ENCODE results near the gene TNN. TPM values are rescaled to one million over a fixed set of nuclear protein-coding genes. Genes with fewer than 3 reads are reported as not detected.
A peak's percentile ranks its signal among the peaks of the same experiment; 100 is the strongest.

The TNN gene
- total and polyA plus RNA-seq, 5 donors from 2014 or later, result 0.09 TPM; not detected in 4

DNA sequence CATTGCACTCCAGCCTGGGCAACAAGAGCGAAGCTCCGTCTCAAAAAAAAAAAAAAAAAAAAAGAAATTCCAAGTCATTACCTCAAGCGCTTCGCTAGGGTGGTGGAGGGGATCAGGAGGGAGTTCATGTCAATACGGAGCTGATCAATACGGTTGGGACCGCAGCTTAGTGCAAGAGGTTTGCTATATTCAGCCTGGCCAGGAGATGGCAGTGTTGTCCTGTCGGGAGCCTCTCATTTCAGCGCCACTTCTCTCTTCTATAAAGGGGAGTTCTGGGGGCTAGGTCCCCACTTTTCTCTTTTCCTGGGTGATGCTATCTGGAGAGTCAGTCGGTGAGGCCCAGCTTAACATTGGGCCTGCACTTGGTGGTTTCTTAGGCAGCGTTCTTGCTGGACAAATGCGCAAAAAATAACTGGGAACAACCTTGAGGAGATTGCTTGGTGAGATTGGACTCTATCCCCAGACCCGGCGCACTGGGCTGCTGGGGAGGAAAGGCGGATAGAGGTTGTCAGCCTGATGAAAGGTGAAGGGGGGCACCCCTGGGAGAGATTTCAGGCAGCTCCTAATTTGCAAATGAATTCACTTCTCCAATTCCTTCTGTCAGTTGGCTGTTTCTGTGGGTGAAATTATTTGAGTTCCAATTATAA lies 84.5 kb downstream of the TNN start:
- DNase-seq, result peak; percentile 51 to 66 (median 66)
- H3K9me3 Mint-ChIP-seq, result no peaks in the 10 kb centered on the region
- peak; percentile 62 to 65 for ATAC-seq (ENCODE audit: low read depth in 2 of 2)
- H3K27ac Mint-ChIP-seq, result no peak overlapping the region
- Histone ChIP-seq H3K36me3 (ENCODE audit: control insufficient read depth, insufficient read depth, low read length) (no peaks in the 10 kb centered on the region), H3K9me3 (ENCODE audit: control insufficient read depth in 2 of 2, low read length in 2 of 2) (no peaks in the 10 kb centered on the region), H3K27ac (ENCODE audit: insufficient read depth, low read length, poor library complexity, severe bottlenecking) (no peak overlapping the region), H3K4me3 (ENCODE audit: low read depth, low read length) (no peak overlapping the region), H3K27me3 (ENCODE audit: control insufficient read depth, insufficient read depth, low read length) (peaks cover 8% of the 10 kb centered on the region), H3K4me1 (ENCODE audit: control insufficient read depth, insufficient read depth, low read length, poor library complexity, severe bottlenecking) (peaks cover 16% of the 10 kb centered on the region)
- H3K36me3 Mint-ChIP-seq, result peaks cover 2% of the 10 kb centered on the region
- no peak overlapping the region for H3K4me3 Mint-ChIP-seq
- H3K4me1 Mint-ChIP-seq, result peaks cover 0 to 22% (median 5%) of the 10 kb centered on the region in 4 donors
- peaks cover 41% of the 10 kb centered on the region for H3K27me3 Mint-ChIP-seq

DNA sequence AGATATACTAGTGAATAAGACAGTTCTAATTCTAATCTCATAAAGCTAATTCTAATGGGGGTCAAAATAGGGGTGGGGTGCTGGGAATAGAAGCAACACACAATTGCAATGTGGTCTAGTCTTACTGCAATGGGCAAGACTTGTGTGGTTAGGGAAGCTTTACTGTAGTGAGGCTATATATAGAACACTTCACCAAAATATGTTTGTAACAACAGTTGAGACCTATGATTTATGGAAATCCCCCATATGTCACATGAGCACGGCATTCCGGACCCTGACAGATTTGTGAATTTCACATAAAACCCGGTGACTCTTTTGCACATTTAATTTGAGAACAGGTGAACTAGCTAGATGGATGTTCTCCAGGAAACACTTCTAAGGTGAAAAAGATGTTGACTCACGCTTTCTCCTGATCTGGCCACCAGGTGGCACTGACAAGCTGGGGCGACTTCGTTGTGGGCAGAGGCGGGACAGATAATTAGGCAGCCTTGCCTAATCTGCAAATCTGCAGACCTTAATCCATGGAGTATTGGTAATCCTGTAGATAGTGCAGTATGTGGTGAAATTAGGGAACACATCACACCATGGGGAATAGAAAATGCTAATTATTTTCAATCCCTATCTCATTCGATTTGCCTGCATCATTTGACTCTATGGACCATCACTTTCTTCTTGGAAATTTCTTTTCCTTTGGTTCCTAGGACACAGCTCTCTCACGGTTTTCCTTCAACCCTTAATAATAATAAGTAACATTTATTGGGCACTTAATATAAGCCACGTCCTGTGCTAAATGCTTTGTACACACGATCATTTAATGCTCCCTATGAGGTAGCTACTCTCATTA lies 87.2 kb downstream of the TNN start:
- Histone ChIP-seq H3K36me3 (ENCODE audit: control insufficient read depth, insufficient read depth, low read length) (peaks cover 18% of the 10 kb centered on the region), H3K4me1 (ENCODE audit: control insufficient read depth, insufficient read depth, low read length, poor library complexity, severe bottlenecking) (peaks cover 16% of the 10 kb centered on the region), H3K27me3 (ENCODE audit: control insufficient read depth, insufficient read depth, low read length) (peaks cover 5% of the 10 kb centered on the region), H3K4me3 (ENCODE audit: low read depth, low read length) (no peak overlapping the region), H3K9me3 (ENCODE audit: control insufficient read depth in 2 of 2, low read length in 2 of 2) (no peaks in the 10 kb centered on the region), H3K27ac (ENCODE audit: insufficient read depth, low read length, poor library complexity, severe bottlenecking) (no peak overlapping the region)
- peaks cover 34% of the 10 kb centered on the region for H3K27me3 Mint-ChIP-seq
- H3K4me1 Mint-ChIP-seq, result peaks cover 0 to 24% (median 10%) of the 10 kb centered on the region in 4 donors
- H3K9me3 Mint-ChIP-seq, result no peaks in the 10 kb centered on the region
- DNase-seq (peak; percentile 53 to 80 (median 69)), ATAC-seq (ENCODE audit: low read depth in 2 of 2) (peak; percentile 57 to 63)
- H3K36me3 Mint-ChIP-seq, result peaks cover 21% of the 10 kb centered on the region
- no peak overlapping the region for H3K4me3 Mint-ChIP-seq
- peak overlapping the region in 2 of 3 donors; percentile 4 to 30 for H3K27ac Mint-ChIP-seq

DNA sequence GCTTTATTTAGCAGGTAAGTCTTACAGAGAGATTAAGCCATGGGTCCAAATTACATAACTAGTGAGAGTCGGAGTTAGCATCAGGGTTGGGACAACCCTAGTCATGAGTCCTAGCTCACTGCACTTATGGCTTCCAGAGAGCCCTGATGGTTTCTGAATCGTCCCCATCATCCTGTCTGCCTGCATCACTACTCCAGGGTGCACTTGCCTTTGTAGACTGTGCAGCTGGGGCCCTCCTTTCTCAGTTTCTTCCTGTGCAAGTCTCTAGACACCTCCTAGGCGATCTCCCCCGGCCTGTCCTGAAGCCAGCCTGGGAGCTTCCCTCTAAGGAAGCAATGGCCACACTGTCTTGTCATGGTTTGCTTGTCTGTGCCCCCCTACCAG lies 87.8 kb downstream of the TNN start:
- Histone ChIP-seq H3K27ac (ENCODE audit: insufficient read depth, low read length, poor library complexity, severe bottlenecking) (no peak overlapping the region), H3K36me3 (ENCODE audit: control insufficient read depth, insufficient read depth, low read length) (peaks cover 24% of the 10 kb centered on the region), H3K4me3 (ENCODE audit: low read depth, low read length) (no peak overlapping the region), H3K4me1 (ENCODE audit: control insufficient read depth, insufficient read depth, low read length, poor library complexity, severe bottlenecking) (peaks cover 16% of the 10 kb centered on the region), H3K27me3 (ENCODE audit: control insufficient read depth, insufficient read depth, low read length) (peaks cover 5% of the 10 kb centered on the region), H3K9me3 (ENCODE audit: control insufficient read depth in 2 of 2, low read length in 2 of 2) (no peaks in the 10 kb centered on the region)
- H3K4me3 Mint-ChIP-seq, result no peak overlapping the region
- ATAC-seq (ENCODE audit: low read depth in 2 of 2), result no peak
- H3K9me3 Mint-ChIP-seq, result no peaks in the 10 kb centered on the region
- peak overlapping the region; percentile 30 to 60 (median 33) for H3K27ac Mint-ChIP-seq
- peaks cover 28% of the 10 kb centered on the region for H3K36me3 Mint-ChIP-seq
- peak in 1 of 3 donors; percentile 37 for DNase-seq
- peaks cover 0 to 24% (median 10%) of the 10 kb centered on the region in 4 donors for H3K4me1 Mint-ChIP-seq
- peaks cover 31% of the 10 kb centered on the region for H3K27me3 Mint-ChIP-seq

DNA sequence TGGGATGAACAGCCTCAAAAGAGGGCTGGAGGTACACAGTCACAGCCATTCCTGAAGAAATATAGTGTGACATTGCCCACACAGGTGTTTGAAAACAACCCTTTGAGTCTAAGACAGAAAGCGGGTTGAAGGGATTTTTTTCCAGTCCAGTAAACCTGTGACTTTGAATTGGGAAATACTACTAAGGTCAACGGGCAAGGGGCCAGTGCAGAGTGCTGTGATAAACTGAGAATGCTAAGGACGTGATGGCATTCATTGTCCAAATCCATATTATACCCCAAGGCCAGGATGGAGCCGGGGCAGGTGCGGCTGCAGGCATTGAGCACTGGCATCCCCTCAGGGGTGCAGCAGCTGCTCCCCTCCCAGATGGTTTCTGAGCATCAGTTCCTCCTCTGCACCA lies 88.3 kb downstream of the TNN start:
- peaks cover 29% of the 10 kb centered on the region for H3K36me3 ChIP-seq (ENCODE audit: control insufficient read depth, insufficient read depth, low read length)
- H3K9me3 ChIP-seq (ENCODE audit: control insufficient read depth in 2 of 2, low read length in 2 of 2), result no peaks in the 10 kb centered on the region
- H3K27me3 Mint-ChIP-seq, result peaks cover 28% of the 10 kb centered on the region
- ATAC-seq (ENCODE audit: low read depth in 2 of 2) (no peak), DNase-seq (peak in 1 of 3 donors; percentile 7)
- no peak overlapping the region for H3K27ac ChIP-seq (ENCODE audit: insufficient read depth, low read length, poor library complexity, severe bottlenecking)
- H3K4me3 Mint-ChIP-seq, result no peak overlapping the region
- peaks cover 5% of the 10 kb centered on the region for H3K27me3 ChIP-seq (ENCODE audit: control insufficient read depth, insufficient read depth, low read length)
- peaks cover 0 to 24% (median 11%) of the 10 kb centered on the region in 4 donors for H3K4me1 Mint-ChIP-seq
- H3K36me3 Mint-ChIP-seq, result peaks cover 32% of the 10 kb centered on the region
- H3K27ac Mint-ChIP-seq, result peak overlapping the region; percentile 30 to 60 (median 33)
- H3K9me3 Mint-ChIP-seq, result no peaks in the 10 kb centered on the region
- peaks cover 16% of the 10 kb centered on the region for H3K4me1 ChIP-seq (ENCODE audit: control insufficient read depth, insufficient read depth, low read length, poor library complexity, severe bottlenecking)
- no peak overlapping the region for H3K4me3 ChIP-seq (ENCODE audit: low read depth, low read length)

DNA sequence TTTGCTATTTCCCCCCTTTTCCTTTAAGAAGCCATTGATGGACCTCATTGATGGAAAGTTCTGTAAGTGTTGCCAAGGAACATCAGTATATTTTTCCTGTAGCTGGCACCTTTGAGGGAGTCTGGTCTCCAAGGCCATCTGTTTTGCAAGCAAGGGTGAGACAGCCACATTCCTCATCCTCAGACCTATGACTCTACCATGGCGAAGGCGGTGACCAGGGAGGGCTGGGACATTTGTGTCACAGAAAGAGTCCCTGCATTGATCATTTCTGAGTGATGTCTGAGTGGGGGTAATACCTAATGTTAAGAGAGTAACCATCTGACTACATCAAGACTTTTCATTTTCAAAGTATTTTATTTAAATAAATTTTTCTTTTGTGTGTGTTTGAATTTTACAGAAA lies 89.6 kb downstream of the TNN start:
- H3K4me1 Mint-ChIP-seq, result peaks cover 0 to 19% (median 18%) of the 10 kb centered on the region in 4 donors
- no peak overlapping the region for H3K4me3 Mint-ChIP-seq
- Histone ChIP-seq H3K9me3 (ENCODE audit: control insufficient read depth in 2 of 2, low read length in 2 of 2) (no peaks in the 10 kb centered on the region), H3K36me3 (ENCODE audit: control insufficient read depth, insufficient read depth, low read length) (peaks cover 40% of the 10 kb centered on the region), H3K4me3 (ENCODE audit: low read depth, low read length) (no peak overlapping the region), H3K4me1 (ENCODE audit: control insufficient read depth, insufficient read depth, low read length, poor library complexity, severe bottlenecking) (peaks cover 12% of the 10 kb centered on the region), H3K27ac (ENCODE audit: insufficient read depth, low read length, poor library complexity, severe bottlenecking) (no peak overlapping the region), H3K27me3 (ENCODE audit: control insufficient read depth, insufficient read depth, low read length) (no peaks in the 10 kb centered on the region)
- no peak for ATAC-seq (ENCODE audit: low read depth in 2 of 2)
- H3K27ac Mint-ChIP-seq, result no peak overlapping the region
- H3K9me3 Mint-ChIP-seq, result no peaks in the 10 kb centered on the region
- DNase-seq, result no peak
- peaks cover 42% of the 10 kb centered on the region for H3K36me3 Mint-ChIP-seq
- peaks cover 17% of the 10 kb centered on the region for H3K27me3 Mint-ChIP-seq

DNA sequence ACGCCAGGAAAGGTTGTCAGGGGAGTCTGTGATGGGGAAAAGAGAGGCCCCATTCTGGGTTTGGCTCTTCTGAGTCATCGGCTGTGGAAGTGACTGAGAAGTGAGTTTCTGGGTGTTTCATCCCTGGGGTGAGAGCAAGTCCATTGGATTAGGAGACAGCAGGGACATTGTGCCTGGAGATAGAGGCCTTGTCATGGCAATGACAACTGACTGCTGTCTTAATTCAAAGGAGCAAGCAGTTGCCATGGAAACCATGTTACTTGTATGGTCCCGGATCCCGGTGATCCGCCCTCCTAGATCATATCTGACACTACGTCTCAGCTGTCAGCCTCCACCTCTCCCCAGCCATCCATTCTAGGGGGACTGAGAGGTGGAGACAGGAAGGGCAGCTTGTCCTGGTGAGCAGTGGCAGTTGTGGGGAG lies 90.5 kb downstream of the TNN start:
- Mint-ChIP-seq H3K36me3 (peaks cover 46% of the 10 kb centered on the region), H3K4me1 (peaks cover 0 to 21% (median 19%) of the 10 kb centered on the region in 4 donors), H3K27ac (peak overlapping the region in 2 of 3 donors; percentile 10 to 68), H3K27me3 (peaks cover 11% of the 10 kb centered on the region), H3K9me3 (no peaks in the 10 kb centered on the region), H3K4me3 (no peak overlapping the region)
- Histone ChIP-seq H3K9me3 (ENCODE audit: control insufficient read depth in 2 of 2, low read length in 2 of 2) (no peaks in the 10 kb centered on the region), H3K27ac (ENCODE audit: insufficient read depth, low read length, poor library complexity, severe bottlenecking) (no peak overlapping the region), H3K4me1 (ENCODE audit: control insufficient read depth, insufficient read depth, low read length, poor library complexity, severe bottlenecking) (peaks cover 12% of the 10 kb centered on the region), H3K4me3 (ENCODE audit: low read depth, low read length) (no peak overlapping the region), H3K27me3 (ENCODE audit: control insufficient read depth, insufficient read depth, low read length) (no peaks in the 10 kb centered on the region), H3K36me3 (ENCODE audit: control insufficient read depth, insufficient read depth, low read length) (peaks cover 50% of the 10 kb centered on the region)
- no peak for ATAC-seq (ENCODE audit: low read depth in 2 of 2)
- no peak for DNase-seq

DNA sequence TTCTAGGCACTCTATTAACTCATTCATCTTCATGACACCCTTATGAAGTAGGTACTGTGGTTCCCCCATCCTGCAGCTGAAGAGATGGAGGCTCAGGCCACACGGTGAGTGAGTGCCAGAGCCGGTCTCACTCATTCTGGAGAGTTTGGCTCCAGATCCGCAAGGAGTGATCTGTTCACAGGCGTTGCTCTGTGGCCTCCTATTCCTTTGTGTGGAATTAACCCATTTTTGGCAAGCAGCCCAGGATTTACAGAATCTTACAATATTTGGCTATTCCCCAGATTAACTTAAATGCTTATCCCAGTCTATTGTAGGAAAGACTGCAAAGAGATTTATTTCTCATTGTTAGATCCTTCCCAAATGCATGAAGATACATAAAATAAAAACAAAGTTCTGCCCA lies 95.3 kb downstream of the TNN start:
- H3K4me3 ChIP-seq (ENCODE audit: low read depth, low read length), result no peak overlapping the region
- H3K27ac ChIP-seq (ENCODE audit: insufficient read depth, low read length, poor library complexity, severe bottlenecking), result no peak overlapping the region
- ATAC-seq (ENCODE audit: low read depth in 2 of 2), result no peak
- H3K9me3 Mint-ChIP-seq, result no peaks in the 10 kb centered on the region
- no peak overlapping the region for H3K4me3 Mint-ChIP-seq
- DNase-seq, result no peak
- peak overlapping the region in 2 of 3 donors; percentile 64 to 72 for H3K27ac Mint-ChIP-seq
- peaks cover 70% of the 10 kb centered on the region for H3K36me3 Mint-ChIP-seq
- peaks cover 2 to 38% (median 25%) of the 10 kb centered on the region in 4 donors for H3K4me1 Mint-ChIP-seq
- H3K4me1 ChIP-seq (ENCODE audit: control insufficient read depth, insufficient read depth, low read length, poor library complexity, severe bottlenecking), result no peaks in the 10 kb centered on the region
- H3K27me3 Mint-ChIP-seq, result no peaks in the 10 kb centered on the region
- H3K9me3 ChIP-seq (ENCODE audit: control insufficient read depth in 2 of 2, low read length in 2 of 2), result no peaks in the 10 kb centered on the region
- H3K36me3 ChIP-seq (ENCODE audit: control insufficient read depth, insufficient read depth, low read length), result peaks cover 96% of the 10 kb centered on the region
- no peaks in the 10 kb centered on the region for H3K27me3 ChIP-seq (ENCODE audit: control insufficient read depth, insufficient read depth, low read length)
